Muscle of arm (tissue), 12 donors: ENCODE measurements around the gene INHBC. TPM values are rescaled to one million over a fixed set of nuclear protein-coding genes. Genes with fewer than 3 reads are reported as not detected.
A peak's percentile ranks its signal among the peaks of the same experiment; 100 is the strongest.
"Not testable (repeated sequence)": the region's sequence is repeated elsewhere in the genome, so short reads cannot be mapped to it uniquely, and the experiment has no call there.

Source experiments
- DNase-seq: peaks from one replicate; pipeline ENCODE4 v3.0.0-alpha.2; 2013
- polyA plus RNA-seq, 12 donors: library from polyadenylated mRNA; unstranded; fragments of 120-200 nt; gene quantifications; one replicate each; pipeline ENCODE4 v1.2.1, GENCODE V29; 2013; ENCODE audit not compliant: insufficient read length in 12 of 12

Gene INHBC
- polyA plus RNA-seq, 12 donors = 0.07 to 0.33 (median 0.15) TPM; not detected in 4

GRCh38 chr12:57485695-57486094 is 51.1 kb downstream of the INHBC start:
- DNase-seq = no peak

- DNase-seq = no peak
Measured at GRCh38 chr12:57487055-57487596, 52.5 kb downstream of the INHBC start.

GRCh38 chr12:57487597-57488401 is 53.2 kb downstream of the INHBC start, which contains the start of gene MARS1:
MARS1 (plus strand) TSS chr12:57488068; CDS start chr12:57488091, 23 bp downstream.
- DNase-seq = peak; percentile 98

- no peak for DNase-seq
Measured at GRCh38 chr12:57488402-57489156, 54.0 kb downstream of the INHBC start.

- DNase-seq = no peak
Measured at GRCh38 chr12:57489157-57489641, 54.6 kb downstream of the INHBC start.

GRCh38 chr12:57490126-57490525 is 55.5 kb downstream of the INHBC start:
- no peak for DNase-seq

- no peak for DNase-seq
Measured at GRCh38 chr12:57491393-57492280, 57.1 kb downstream of the INHBC start.

GRCh38 chr12:57495051-57495701 is 60.6 kb downstream of the INHBC start:
- not testable (repeated sequence) for DNase-seq

- DNase-seq = no peak
Measured at GRCh38 chr12:57496822-57497221, 62.2 kb downstream of the INHBC start.

GRCh38 chr12:57497223-57498131 is 62.9 kb downstream of the INHBC start:
- DNase-seq = no peak

- no peak for DNase-seq
Measured at GRCh38 chr12:57498132-57498502, 63.5 kb downstream of the INHBC start.

GRCh38 chr12:57498571-57498970 is 64.0 kb downstream of the INHBC start:
- DNase-seq = no peak

- no peak for DNase-seq
Measured at GRCh38 chr12:57500213-57500612, 65.6 kb downstream of the INHBC start.

Other genes starting within 250 kb of the INHBC start
- 10 to 100 TPM in 1 of 12 donors, 1 to 10 TPM in 9, not detected in 2; 1.7 to 18.1 (median 2.4) TPM for gene NXPH4, start 218.0 kb upstream of the INHBC start, polyA plus RNA-seq
- 10 to 100 TPM in 11 of 12 donors, not detected in 1; 50.8 to 97.5 (median 61.8) TPM for gene SHMT2, start 205.1 kb upstream of the INHBC start, polyA plus RNA-seq
- gene STAC3, start 183.6 kb upstream of the INHBC start, polyA plus RNA-seq = 100 to 1,000 TPM in 11 of 12 donors, not detected in 1; 178 to 563 (median 396) TPM
- 10 to 100 TPM in 11 of 12 donors, not detected in 1; 36.4 to 92.7 (median 55.7) TPM for gene R3HDM2, start 3.7 kb upstream of the INHBC start, polyA plus RNA-seq
- 1 to 10 TPM in 10 of 12 donors, not detected in 2; 1.0 to 3.4 (median 2.2) TPM for gene INHBE, start 20.5 kb downstream of the INHBC start, polyA plus RNA-seq
- gene GLI1, start 25.0 kb downstream of the INHBC start, polyA plus RNA-seq = 10 to 100 TPM in 6 of 12 donors, 1 to 10 TPM in 5, not detected in 1; 4.9 to 48.6 (median 10.1) TPM
- 10 to 100 TPM in 2 of 12 donors, 1 to 10 TPM in 9, not detected in 1; 3.4 to 18.7 (median 5.6) TPM for gene ARHGAP9, start 45.1 kb downstream of the INHBC start, polyA plus RNA-seq
- gene MARS1, start 53.3 kb downstream of the INHBC start, polyA plus RNA-seq = 100 to 1,000 TPM in 4 of 12 donors, 10 to 100 TPM in 7, not detected in 1; 77.3 to 150 (median 93.0) TPM
- 10 to 100 TPM in 10 of 12 donors, 1 to 10 TPM in 1, not detected in 1; 8.5 to 15.6 (median 13.2) TPM for gene DDIT3, start 85.7 kb downstream of the INHBC start, polyA plus RNA-seq
- gene MBD6, start 88.0 kb downstream of the INHBC start, polyA plus RNA-seq = 10 to 100 TPM in 11 of 12 donors, not detected in 1; 28.7 to 61.8 (median 39.2) TPM
- gene DCTN2, start 112.4 kb downstream of the INHBC start, polyA plus RNA-seq = 100 to 1,000 TPM in 11 of 12 donors, not detected in 1; 142 to 314 (median 155) TPM
- 1 to 10 TPM in 1 of 12 donors, under 1 TPM in 10, not detected in 1; 0.04 to 5.2 (median 0.21) TPM for gene KIF5A, start 115.3 kb downstream of the INHBC start, polyA plus RNA-seq
- 10 to 100 TPM in 11 of 12 donors, not detected in 1; 11.2 to 20.7 (median 12.2) TPM for gene PIP4K2C, start 156.4 kb downstream of the INHBC start, polyA plus RNA-seq
- gene DTX3, start 170.0 kb downstream of the INHBC start, polyA plus RNA-seq = 10 to 100 TPM in 11 of 12 donors, not detected in 1; 20.8 to 48.7 (median 27.1) TPM
- 10 to 100 TPM in 11 of 12 donors, not detected in 1; 24.8 to 40.3 (median 34.3) TPM for gene ARHGEF25, start 176.7 kb downstream of the INHBC start, polyA plus RNA-seq
- 10 to 100 TPM in 1 of 12 donors, 1 to 10 TPM in 10, not detected in 1; 1.7 to 12.2 (median 2.6) TPM for gene B4GALNT1, start 198.4 kb downstream of the INHBC start, polyA plus RNA-seq